Stimulated activated CD4-positive, alpha-beta T cell treated with anti-CD3 and anti-CD28 coated beads, Interleukin-2, amount 100 ng/mL, for 48 hours (primary cell): Measurements from ENCODE around the gene RCAN1.

ENCODE experiments used
- DNase-seq, 2 donors: peaks; one replicate each; pipeline ENCODE4 v3.0.0-alpha.2; 2020

The RCAN1 gene

GRCh38 chr21:34598931-34599400, 15.9 kb downstream of the RCAN1 start:
- DNase-seq = no peak

- no peak for DNase-seq
Measured at GRCh38 chr21:34597406-34597805, 17.5 kb downstream of the RCAN1 start.

- no peak for DNase-seq
Measured at GRCh38 chr21:34596561-34597271, 18.2 kb downstream of the RCAN1 start.

GRCh38 chr21:34595457-34595856, 19.5 kb downstream of the RCAN1 start:
- no peak for DNase-seq

GRCh38 chr21:34594566-34595234, 20.2 kb downstream of the RCAN1 start:
- DNase-seq = no peak

- no peak for DNase-seq
Measured at GRCh38 chr21:34593954-34594531, 20.9 kb downstream of the RCAN1 start.

- DNase-seq = no peak
Measured at GRCh38 chr21:34593423-34593822, 21.5 kb downstream of the RCAN1 start.

GRCh38 chr21:34592120-34592955, 22.6 kb downstream of the RCAN1 start:
- DNase-seq = no peak

GRCh38 chr21:34590520-34590919, 24.4 kb downstream of the RCAN1 start:
- DNase-seq = no peak

GRCh38 chr21:34589511-34590282, 25.2 kb downstream of the RCAN1 start:
- DNase-seq = no peak

GRCh38 chr21:34583926-34584563, 30.9 kb downstream of the RCAN1 start:
- DNase-seq = no peak

GRCh38 chr21:34582506-34583150, 32.3 kb downstream of the RCAN1 start:
- no peak for DNase-seq

- no peak for DNase-seq
Measured at GRCh38 chr21:34580181-34580700, 34.7 kb downstream of the RCAN1 start.

GRCh38 chr21:34579411-34579810, 35.5 kb downstream of the RCAN1 start:
- no peak for DNase-seq

GRCh38 chr21:34576041-34576511, 38.8 kb downstream of the RCAN1 start:
- no peak for DNase-seq

GRCh38 chr21:34574601-34575529, 40.0 kb downstream of the RCAN1 start:
- no peak for DNase-seq

- DNase-seq = no peak
Measured at GRCh38 chr21:34571994-34572393, 42.9 kb downstream of the RCAN1 start.

GRCh38 chr21:34570313-34570712, 44.6 kb downstream of the RCAN1 start:
- no peak for DNase-seq

GRCh38 chr21:34569381-34569979, 45.4 kb downstream of the RCAN1 start:
- DNase-seq = no peak
